ENCODE results near the gene YBX3.

The YBX3 gene

DNA sequence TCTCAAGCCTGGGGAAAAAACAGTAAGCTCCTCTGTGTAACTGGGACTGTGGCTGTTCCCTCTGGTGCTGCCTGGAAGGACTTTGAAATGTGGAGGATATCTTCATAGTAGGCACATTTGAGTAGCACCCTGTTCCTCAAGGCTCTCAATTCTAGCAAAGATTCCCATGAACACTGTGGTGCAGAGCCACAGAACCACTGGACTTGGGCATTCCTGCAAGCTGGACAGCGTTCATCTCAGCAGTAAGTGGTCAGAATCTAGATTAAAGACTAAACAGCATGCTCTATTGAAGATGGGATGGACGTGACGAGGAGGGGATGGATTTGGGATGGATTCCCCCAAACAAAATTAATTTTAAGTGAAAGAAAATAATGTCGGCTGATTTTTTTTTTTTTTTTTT, 9.4 kb upstream of the YBX3 start:
- Mint-ChIP-seq H3K9me3 (no peaks in the 10 kb centered on the region), H3K4me3 (no peak overlapping the region), H3K27ac (no peak overlapping the region), H3K27me3 (peaks cover 11% of the 10 kb centered on the region), H3K4me1 (no peaks in the 10 kb centered on the region), H3K36me3 (no peaks in the 10 kb centered on the region)
- ATAC-seq, result no peak

DNA sequence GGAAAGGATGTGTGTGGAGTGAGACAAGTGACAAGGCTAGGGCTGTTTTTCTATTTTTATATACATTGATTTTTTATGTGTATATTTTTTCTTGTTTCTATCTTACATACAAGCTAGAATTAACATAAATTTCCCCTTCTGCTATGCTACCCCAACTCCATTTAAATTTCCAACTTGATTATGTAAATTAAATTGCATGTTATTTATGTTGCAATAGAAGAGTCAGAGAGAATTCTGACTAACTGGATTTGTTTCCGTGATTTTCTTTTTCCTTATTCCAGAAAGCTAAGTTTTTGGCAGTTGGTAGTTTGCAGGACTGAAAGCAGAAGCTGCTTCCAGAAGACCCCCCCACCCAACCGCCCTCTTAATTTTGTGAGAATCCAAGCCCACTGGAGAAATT, 8.9 kb upstream of the YBX3 start:
- H3K36me3 Mint-ChIP-seq, result no peaks in the 10 kb centered on the region
- no peak overlapping the region for H3K4me3 Mint-ChIP-seq
- no peaks in the 10 kb centered on the region for H3K4me1 Mint-ChIP-seq
- H3K9me3 Mint-ChIP-seq, result no peaks in the 10 kb centered on the region
- peaks cover 11% of the 10 kb centered on the region for H3K27me3 Mint-ChIP-seq
- H3K27ac Mint-ChIP-seq, result no peak overlapping the region
- ATAC-seq, result no peak

DNA sequence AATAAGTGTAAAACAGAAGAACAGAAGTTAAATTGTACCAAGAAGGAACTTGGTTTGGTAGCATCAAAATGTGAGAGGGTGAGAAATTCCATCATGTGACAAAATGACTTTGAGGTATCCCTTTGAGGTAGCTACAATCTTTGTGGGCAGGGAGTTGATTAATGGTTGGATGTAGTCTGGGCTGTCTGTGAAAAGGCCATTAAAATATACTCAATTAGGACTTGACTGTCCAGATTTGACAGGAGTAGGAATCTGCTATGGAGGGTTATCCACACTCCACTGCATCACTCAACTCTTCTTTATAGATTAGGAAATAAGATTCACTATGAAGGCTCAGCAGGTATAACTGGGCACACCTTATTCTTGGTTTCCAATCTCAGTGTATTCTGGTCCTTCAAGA, 7.4 kb upstream of the YBX3 start:
- Mint-ChIP-seq H3K36me3 (no peaks in the 10 kb centered on the region), H3K4me1 (no peaks in the 10 kb centered on the region), H3K27me3 (peaks cover 20% of the 10 kb centered on the region), H3K9me3 (no peaks in the 10 kb centered on the region), H3K27ac (no peak overlapping the region), H3K4me3 (no peak overlapping the region)
- ATAC-seq, result no peak

GRCh38 chr12:10728091-10728490, 5.0 kb upstream of the YBX3 start:
- Mint-ChIP-seq H3K27me3 (peaks cover 14% of the 10 kb centered on the region), H3K9me3 (no peaks in the 10 kb centered on the region), H3K36me3 (no peaks in the 10 kb centered on the region), H3K4me3 (no peak overlapping the region), H3K27ac (no peak overlapping the region), H3K4me1 (no peaks in the 10 kb centered on the region)
- ATAC-seq, result no peak

GRCh38 chr12:10726945-10727344, 3.8 kb upstream of the YBX3 start:
- peaks cover 7% of the 10 kb centered on the region for H3K4me1 Mint-ChIP-seq
- H3K36me3 Mint-ChIP-seq, result no peaks in the 10 kb centered on the region
- no peak for ATAC-seq
- H3K27me3 Mint-ChIP-seq, result peaks cover 17% of the 10 kb centered on the region
- no peak overlapping the region for H3K27ac Mint-ChIP-seq
- H3K4me3 Mint-ChIP-seq, result no peak overlapping the region
- no peaks in the 10 kb centered on the region for H3K9me3 Mint-ChIP-seq

- no peak for ATAC-seq
- Mint-ChIP-seq H3K36me3 (no peaks in the 10 kb centered on the region), H3K4me3 (no peak overlapping the region), H3K27me3 (peaks cover 31% of the 10 kb centered on the region), H3K27ac (no peak overlapping the region), H3K4me1 (peaks cover 11% of the 10 kb centered on the region), H3K9me3 (no peaks in the 10 kb centered on the region)
These were observed 1.9 kb upstream of the YBX3 start for GRCh38 chr12:10725003-10725402.

GRCh38 chr12:10722502-10722904, 620 bp downstream of the YBX3 start:
- H3K36me3 Mint-ChIP-seq, result no peaks in the 10 kb centered on the region
- H3K9me3 Mint-ChIP-seq, result no peaks in the 10 kb centered on the region
- H3K4me1 Mint-ChIP-seq, result peaks cover 11% of the 10 kb centered on the region
- ATAC-seq, result peak; percentile 71
- peaks cover 31% of the 10 kb centered on the region for H3K27me3 Mint-ChIP-seq
- peak overlapping the region; percentile 88 for H3K4me3 Mint-ChIP-seq
- H3K27ac Mint-ChIP-seq, result peak overlapping the region; percentile 56

DNA sequence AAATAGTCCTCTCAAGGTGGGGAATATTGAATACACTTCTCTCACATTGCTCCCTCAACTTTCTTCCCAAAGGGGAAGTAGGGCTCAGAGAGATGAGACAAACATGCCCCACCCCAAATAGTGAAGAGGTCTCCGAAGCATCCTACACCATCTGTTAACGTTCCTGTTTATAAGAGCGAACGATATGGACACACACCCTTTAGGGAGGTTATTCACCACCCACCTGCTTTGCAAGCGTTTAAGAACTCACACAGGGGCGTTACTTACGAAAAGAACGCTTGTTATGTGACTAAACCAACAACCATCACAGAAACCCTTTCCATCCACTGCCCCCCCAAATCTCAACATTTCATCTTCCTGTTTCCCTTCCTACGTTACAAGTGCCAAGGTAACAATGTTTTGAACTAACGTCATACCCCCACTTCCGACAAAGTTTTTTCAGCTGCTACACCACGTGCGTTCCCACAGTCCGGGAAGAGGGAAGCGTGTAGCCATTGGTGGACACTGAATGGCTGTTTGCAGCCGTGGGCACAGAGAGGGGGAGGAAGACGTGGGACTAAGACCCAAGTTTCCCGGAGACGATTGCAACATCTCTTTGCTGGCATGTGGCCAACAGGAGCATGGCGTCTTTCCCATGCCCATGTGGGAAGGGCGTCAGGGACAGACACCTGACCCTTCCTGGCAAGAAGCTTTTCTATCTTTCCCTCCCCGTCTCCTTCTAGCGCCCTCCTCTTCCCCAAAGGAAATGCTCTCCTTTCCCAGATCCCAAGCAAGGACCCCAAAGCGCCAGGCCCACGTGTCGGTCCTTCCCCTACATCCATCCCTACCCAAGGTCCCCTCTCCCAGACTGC, 1.2 kb downstream of the YBX3 start:
- ATAC-seq, result peak; percentile 37
- peaks cover 31% of the 10 kb centered on the region for H3K27me3 Mint-ChIP-seq
- H3K9me3 Mint-ChIP-seq, result no peaks in the 10 kb centered on the region
- peak overlapping the region; percentile 88 for H3K4me3 Mint-ChIP-seq
- H3K4me1 Mint-ChIP-seq, result peaks cover 11% of the 10 kb centered on the region
- H3K27ac Mint-ChIP-seq, result peak overlapping the region; percentile 56
- H3K36me3 Mint-ChIP-seq, result no peaks in the 10 kb centered on the region

DNA sequence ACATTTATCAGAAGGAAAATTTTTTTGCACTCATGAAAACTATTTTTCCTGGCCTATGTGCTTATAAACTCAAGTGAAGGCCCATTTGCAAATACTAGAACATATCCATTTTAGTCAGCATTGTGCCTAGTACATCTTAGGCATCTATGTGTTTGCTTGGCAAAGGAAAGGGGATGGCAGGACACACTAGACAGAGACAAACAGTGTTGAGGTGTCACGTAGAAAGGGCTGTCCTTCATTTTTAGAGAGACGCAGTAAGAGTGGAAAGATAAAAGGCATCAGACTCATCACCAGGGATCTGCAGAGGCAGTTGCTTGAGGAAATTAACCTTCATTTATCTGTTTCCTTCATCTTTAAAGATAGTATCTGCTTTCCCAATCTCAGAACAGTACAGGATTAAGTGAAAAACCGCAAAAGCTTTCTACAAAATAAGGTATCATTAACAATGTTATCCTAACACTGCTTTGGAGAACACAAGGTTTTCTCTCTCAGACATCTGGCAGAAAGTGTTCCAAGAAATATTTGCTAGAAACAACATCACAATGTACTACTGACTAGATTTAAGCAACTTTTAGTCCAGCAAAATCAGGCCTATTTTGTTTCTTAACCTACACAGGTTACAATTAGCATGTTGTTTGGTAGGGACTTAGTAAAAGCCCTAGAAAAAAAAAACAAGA, 2.0 kb downstream of the YBX3 start:
- Mint-ChIP-seq H3K4me1 (peaks cover 11% of the 10 kb centered on the region), H3K27ac (no peak overlapping the region), H3K36me3 (no peaks in the 10 kb centered on the region), H3K9me3 (no peaks in the 10 kb centered on the region), H3K27me3 (peaks cover 26% of the 10 kb centered on the region), H3K4me3 (no peak overlapping the region)
- ATAC-seq, result no peak

- peaks cover 31% of the 10 kb centered on the region for H3K27me3 Mint-ChIP-seq
- ATAC-seq, result no peak
- H3K27ac Mint-ChIP-seq, result no peak overlapping the region
- H3K36me3 Mint-ChIP-seq, result no peaks in the 10 kb centered on the region
- H3K4me3 Mint-ChIP-seq, result no peak overlapping the region
- H3K9me3 Mint-ChIP-seq, result no peaks in the 10 kb centered on the region
- H3K4me1 Mint-ChIP-seq, result peaks cover 11% of the 10 kb centered on the region
These were observed 3.6 kb downstream of the YBX3 start for GRCh38 chr12:10719482-10719881.

DNA sequence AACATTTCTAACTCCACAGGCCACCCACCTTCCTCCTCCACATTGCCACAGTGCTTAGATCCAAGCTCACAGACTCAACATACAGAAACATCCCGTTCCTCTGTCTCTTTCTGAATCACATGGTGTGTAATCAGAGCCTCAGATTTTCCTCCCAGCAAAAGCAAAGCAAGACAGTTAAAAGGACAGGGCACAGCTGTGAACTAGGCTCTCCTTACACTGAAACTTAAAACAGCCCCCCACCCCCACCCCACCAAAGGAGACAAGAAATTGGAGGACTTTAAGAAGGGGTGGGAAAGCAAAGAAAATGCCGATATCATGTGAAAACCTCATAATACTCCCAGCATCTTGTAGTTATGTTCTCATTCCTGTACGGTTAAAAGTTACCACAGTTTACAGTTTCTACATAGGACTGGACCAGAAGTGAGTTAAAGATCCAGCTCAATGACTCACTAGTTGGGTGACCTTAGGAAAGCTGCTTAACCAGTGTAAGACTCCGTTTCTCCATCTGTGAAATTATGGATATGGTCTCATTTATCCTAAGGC, 4.8 kb downstream of the YBX3 start:
- Mint-ChIP-seq H3K27ac (no peak overlapping the region), H3K36me3 (no peaks in the 10 kb centered on the region), H3K4me3 (no peak overlapping the region), H3K27me3 (peaks cover 31% of the 10 kb centered on the region), H3K4me1 (peaks cover 11% of the 10 kb centered on the region), H3K9me3 (no peaks in the 10 kb centered on the region)
- ATAC-seq, result no peak

- Mint-ChIP-seq H3K27me3 (peaks cover 28% of the 10 kb centered on the region), H3K4me3 (no peak overlapping the region), H3K27ac (no peak overlapping the region), H3K36me3 (no peaks in the 10 kb centered on the region), H3K4me1 (peaks cover 9% of the 10 kb centered on the region), H3K9me3 (no peaks in the 10 kb centered on the region)
- ATAC-seq, result no peak
These were observed 5.7 kb downstream of the YBX3 start for GRCh38 chr12:10717410-10717809.

GRCh38 chr12:10716704-10717315, 6.3 kb downstream of the YBX3 start:
- Mint-ChIP-seq H3K4me3 (no peak overlapping the region), H3K27me3 (peaks cover 22% of the 10 kb centered on the region), H3K27ac (no peak overlapping the region), H3K36me3 (no peaks in the 10 kb centered on the region), H3K9me3 (no peaks in the 10 kb centered on the region), H3K4me1 (peaks cover 3% of the 10 kb centered on the region)
- no peak for ATAC-seq

DNA sequence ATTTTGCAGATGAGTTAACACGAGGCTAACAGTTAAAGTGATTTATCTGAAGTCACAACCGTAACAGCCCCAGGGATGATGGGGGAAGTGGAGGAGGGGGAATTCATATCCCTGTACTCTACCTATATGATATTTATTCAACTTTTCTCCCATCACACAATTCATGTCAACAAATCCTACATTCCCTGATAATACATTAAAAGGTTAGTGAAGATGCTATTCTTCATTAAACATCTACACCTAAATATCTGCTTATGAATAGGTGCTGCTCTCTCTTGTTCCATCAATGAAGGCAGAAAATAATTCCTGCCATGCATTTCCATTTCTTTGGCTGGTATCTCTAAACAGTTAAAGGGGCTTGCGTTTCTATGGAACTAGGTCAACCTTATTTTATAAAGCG, 6.8 kb downstream of the YBX3 start:
- no peak for ATAC-seq
- Mint-ChIP-seq H3K27me3 (peaks cover 16% of the 10 kb centered on the region), H3K4me3 (no peak overlapping the region), H3K4me1 (no peaks in the 10 kb centered on the region), H3K27ac (no peak overlapping the region), H3K9me3 (no peaks in the 10 kb centered on the region), H3K36me3 (no peaks in the 10 kb centered on the region)

DNA sequence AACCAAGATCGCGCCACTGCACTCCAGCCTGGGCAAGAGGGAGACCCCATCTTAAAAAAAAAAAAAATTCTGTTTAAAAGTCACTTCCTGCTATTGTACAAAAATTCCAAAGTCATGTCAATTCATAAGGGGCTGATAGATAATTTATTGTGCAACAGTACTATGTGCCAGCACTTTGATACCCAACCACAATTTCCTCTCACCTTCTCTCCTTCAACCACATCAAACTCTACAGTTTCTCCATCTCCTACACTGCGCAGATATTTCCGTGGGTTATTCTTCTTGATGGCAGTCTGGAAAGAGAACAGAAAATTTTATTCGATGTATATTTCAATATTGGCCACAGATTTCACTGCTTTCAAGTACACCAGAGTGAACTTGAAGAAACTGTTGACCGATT, 7.6 kb downstream of the YBX3 start:
- no peak for ATAC-seq
- H3K4me3 Mint-ChIP-seq, result no peak overlapping the region
- H3K4me1 Mint-ChIP-seq, result no peaks in the 10 kb centered on the region
- H3K27me3 Mint-ChIP-seq, result peaks cover 9% of the 10 kb centered on the region
- no peaks in the 10 kb centered on the region for H3K9me3 Mint-ChIP-seq
- H3K36me3 Mint-ChIP-seq, result no peaks in the 10 kb centered on the region
- H3K27ac Mint-ChIP-seq, result no peak overlapping the region
